ENCODE results near the gene CCDC82. TPM values are rescaled to one million over a fixed set of nuclear protein-coding genes. Genes with fewer than 3 reads are reported as not detected.

CCDC82 gene
- total RNA-seq, 3 donors from 2014 or later: 16.5 to 26.0 (median 22.2) TPM

DNA sequence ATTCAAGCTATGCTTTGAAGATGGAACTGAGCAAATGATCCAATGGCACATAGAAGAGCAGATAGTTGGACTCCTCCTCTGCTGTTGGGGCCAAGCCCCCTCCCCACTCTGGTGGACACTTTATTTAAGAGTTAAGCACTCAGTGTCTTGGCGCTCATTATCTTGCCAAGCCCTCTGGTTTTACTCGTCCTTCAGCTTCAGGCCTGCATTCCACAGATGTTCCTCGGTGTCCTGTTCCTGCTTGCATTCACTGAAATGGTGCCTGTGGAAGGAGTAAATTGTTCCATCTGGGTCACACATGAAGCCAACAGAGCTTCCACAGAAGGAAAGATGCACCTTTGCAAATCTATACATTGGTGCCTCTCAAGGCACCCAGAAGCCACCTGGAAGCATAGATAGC lies 72.8 kb downstream of the CCDC82 start:
- DNase-seq (no peak), ATAC-seq (no peak)
- intact Hi-C loops (cut with DNase I, micrococcal nuclease): no loop called here
- Histone ChIP-seq H3K36me3 (ENCODE audit: low read depth) (no peaks in the 10 kb centered on the region), H3K4me3 (no peak overlapping the region), H3K9me3 (no peaks in the 10 kb centered on the region), H3K4me1 (ENCODE audit: low read depth) (peaks cover 16% of the 10 kb centered on the region)
- TF ChIP-seq, protein P1, sequence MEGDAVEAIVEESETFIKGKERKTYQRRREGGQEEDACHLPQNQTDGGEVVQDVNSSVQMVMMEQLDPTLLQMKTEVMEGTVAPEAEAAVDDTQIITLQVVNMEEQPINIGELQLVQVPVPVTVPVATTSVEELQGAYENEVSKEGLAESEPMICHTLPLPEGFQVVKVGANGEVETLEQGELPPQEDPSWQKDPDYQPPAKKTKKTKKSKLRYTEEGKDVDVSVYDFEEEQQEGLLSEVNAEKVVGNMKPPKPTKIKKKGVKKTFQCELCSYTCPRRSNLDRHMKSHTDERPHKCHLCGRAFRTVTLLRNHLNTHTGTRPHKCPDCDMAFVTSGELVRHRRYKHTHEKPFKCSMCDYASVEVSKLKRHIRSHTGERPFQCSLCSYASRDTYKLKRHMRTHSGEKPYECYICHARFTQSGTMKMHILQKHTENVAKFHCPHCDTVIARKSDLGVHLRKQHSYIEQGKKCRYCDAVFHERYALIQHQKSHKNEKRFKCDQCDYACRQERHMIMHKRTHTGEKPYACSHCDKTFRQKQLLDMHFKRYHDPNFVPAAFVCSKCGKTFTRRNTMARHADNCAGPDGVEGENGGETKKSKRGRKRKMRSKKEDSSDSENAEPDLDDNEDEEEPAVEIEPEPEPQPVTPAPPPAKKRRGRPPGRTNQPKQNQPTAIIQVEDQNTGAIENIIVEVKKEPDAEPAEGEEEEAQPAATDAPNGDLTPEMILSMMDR (IDR thresholded peaks at IDR 0.05): no peak

DNA sequence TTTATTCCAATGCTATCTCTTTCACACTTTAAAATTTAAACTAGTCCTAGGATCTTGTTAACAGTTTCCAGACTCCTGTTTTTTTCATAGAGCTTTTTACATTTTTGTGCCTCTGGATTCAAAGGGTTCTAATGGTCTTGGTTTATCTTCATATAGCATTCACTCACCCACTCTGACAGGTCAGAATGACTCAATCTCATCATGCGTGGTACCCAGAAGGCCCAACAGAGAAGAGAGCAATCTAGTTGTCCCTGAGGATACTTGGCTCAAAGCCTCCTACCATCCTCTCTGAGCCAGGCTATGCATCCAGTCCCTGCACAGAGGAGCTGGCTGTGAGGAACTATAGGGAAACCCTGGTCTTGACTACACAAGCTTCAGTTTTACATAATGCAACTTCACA lies 74.2 kb downstream of the CCDC82 start:
- no peak overlapping the region for H3K4me3 ChIP-seq
- intact Hi-C loops (cut with DNase I, micrococcal nuclease): no loop called here
- no peaks in the 10 kb centered on the region for H3K9me3 ChIP-seq
- TF ChIP-seq, protein P1 (IDR thresholded peaks at IDR 0.05): no peak
- no peaks in the 10 kb centered on the region for H3K36me3 ChIP-seq (ENCODE audit: low read depth)
- H3K4me1 ChIP-seq (ENCODE audit: low read depth): peaks cover 29% of the 10 kb centered on the region
- ATAC-seq (no peak), DNase-seq (no peak)

DNA sequence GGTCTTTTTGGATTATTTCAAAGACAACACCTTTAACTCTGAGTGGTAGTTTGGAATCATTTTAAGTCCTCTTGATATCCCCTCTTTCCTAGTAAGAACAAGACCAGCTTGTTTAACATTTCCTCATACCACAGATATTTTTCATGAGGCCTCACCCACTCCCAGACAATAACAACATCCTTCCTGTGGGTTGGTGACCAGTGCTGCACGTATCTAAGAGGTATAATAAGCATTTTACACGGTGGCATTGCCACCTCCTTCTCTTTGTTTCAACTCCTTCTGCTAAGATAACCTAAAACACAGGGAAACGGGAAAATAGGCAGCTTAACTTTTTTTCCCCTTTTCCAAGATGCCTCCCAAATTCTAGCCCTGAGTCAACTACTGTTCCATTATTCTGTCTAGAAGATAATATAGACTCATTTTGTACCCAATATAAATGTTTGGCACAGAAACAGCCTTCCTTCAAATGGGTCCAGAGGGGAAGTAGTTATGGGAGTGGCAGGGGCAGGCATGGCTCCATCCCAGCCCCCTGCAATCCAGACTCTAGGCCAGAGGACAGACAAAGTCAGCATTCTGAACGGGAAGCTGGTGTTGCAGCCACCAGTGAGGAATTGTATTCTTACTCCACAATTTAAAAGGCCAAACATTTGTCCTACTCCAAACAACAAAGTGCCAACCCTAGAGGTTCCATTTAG lies 75.2 kb downstream of the CCDC82 start:
- TF ChIP-seq, protein P1 (IDR thresholded peaks at IDR 0.05): no peak
- peak in 1 of 3 donors; percentile 42 for DNase-seq
- Histone ChIP-seq H3K4me3 (no peak overlapping the region), H3K36me3 (ENCODE audit: low read depth) (no peaks in the 10 kb centered on the region), H3K9me3 (no peaks in the 10 kb centered on the region), H3K4me1 (ENCODE audit: low read depth) (peaks cover 37% of the 10 kb centered on the region)
- peak; percentile 75 for ATAC-seq
- intact Hi-C loops (cut with DNase I, micrococcal nuclease): no loop called here

DNA sequence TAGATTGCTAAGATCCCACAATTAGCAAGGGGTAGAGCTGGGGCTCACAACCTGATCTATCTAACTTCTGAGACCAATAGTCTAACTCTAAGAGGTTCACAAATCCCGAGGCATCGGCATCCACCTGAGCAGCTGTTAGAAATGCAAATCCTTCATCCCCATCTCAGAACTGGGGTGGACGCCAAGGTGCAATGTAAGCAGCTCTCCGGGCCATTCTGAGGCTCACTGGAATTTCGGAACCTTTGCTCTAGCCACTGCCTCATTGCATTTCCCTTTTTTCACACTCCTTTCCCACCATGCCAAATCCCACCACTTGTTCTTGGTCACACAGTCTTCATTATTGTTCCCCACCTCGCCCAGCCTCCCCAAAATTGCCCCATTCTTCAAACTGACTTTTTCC lies 76.5 kb downstream of the CCDC82 start:
- intact Hi-C loops (cut with DNase I, micrococcal nuclease): no loop called here
- ATAC-seq (no peak), DNase-seq (no peak)
- TF ChIP-seq, protein P1 (IDR thresholded peaks at IDR 0.05): no peak
- Histone ChIP-seq H3K4me3 (no peak overlapping the region), H3K36me3 (ENCODE audit: low read depth) (no peaks in the 10 kb centered on the region), H3K9me3 (no peaks in the 10 kb centered on the region), H3K4me1 (ENCODE audit: low read depth) (peaks cover 46% of the 10 kb centered on the region)

DNA sequence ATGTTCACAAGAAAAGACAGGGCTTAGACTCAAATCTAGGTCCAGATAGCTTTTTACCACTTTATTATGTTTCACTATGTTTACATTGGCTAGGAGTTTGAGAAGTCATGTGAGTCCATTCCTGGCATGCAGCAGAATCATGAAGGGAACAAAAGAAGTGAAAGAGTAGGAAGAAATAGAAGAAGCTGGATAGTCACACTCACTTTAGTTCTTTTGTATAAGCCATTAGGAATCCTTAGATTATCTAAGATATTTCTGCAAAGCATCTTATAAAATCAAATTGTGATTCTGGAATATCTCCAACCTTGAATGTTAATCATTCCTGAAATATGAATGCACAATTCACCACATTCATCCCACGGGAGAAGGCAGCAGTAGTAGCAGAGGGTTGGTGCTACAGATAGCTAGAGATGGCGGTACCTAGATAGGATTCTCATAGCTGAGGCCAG lies 78.6 kb downstream of the CCDC82 start:
- Histone ChIP-seq H3K36me3 (ENCODE audit: low read depth) (no peaks in the 10 kb centered on the region), H3K4me1 (ENCODE audit: low read depth) (peaks cover 55% of the 10 kb centered on the region), H3K4me3 (no peak overlapping the region), H3K9me3 (no peaks in the 10 kb centered on the region)
- ATAC-seq (peak; percentile 40), DNase-seq (no peak)
- intact Hi-C loops (cut with DNase I, micrococcal nuclease): no loop called here
- TF ChIP-seq, protein P1 (IDR thresholded peaks at IDR 0.05): no peak
